ENCODE results near the gene PNPLA2.

PNPLA2 gene

DNA sequence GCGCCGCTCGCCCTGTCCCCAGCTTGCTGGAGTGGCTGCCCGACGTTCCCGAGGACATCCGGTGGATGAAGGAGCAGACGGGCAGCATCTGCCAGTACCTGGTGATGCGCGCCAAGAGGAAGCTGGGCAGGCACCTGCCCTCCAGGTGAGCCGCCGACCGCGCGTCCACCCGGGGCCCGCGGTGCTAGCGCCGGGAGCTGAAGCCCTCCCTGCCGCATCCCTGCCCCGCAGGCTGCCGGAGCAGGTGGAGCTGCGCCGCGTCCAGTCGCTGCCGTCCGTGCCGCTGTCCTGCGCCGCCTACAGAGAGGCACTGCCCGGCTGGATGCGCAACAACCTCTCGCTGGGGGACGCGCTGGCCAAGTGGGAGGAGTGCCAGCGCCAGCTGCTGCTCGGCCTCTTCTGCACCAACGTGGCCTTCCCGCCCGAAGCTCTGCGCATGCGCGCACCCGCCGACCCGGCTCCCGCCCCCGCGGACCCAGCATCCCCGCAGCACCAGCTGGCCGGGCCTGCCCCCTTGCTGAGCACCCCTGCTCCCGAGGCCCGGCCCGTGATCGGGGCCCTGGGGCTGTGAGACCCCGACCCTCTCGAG is 5.7 kb downstream of the PNPLA2 start:
- no peak for DNase-seq (ENCODE audit: insufficient read length, low spot score)
- TF ChIP-seq CTCF (IDR thresholded peaks at IDR 0.05; ENCODE audit: insufficient read depth, missing control alignments) = no peak
- FAIRE-seq = no peak

GRCh38 chr11:824942-825341 is 6.2 kb downstream of the PNPLA2 start:
- no peak for FAIRE-seq
- TF ChIP-seq CTCF (IDR thresholded peaks at IDR 0.05; ENCODE audit: insufficient read depth, missing control alignments) = no peak
- DNase-seq (ENCODE audit: insufficient read length, low spot score) = no peak

GRCh38 chr11:825366-826226 is 6.9 kb downstream of the PNPLA2 start:
- no peak for DNase-seq (ENCODE audit: insufficient read length, low spot score)
- FAIRE-seq = no peak

DNA sequence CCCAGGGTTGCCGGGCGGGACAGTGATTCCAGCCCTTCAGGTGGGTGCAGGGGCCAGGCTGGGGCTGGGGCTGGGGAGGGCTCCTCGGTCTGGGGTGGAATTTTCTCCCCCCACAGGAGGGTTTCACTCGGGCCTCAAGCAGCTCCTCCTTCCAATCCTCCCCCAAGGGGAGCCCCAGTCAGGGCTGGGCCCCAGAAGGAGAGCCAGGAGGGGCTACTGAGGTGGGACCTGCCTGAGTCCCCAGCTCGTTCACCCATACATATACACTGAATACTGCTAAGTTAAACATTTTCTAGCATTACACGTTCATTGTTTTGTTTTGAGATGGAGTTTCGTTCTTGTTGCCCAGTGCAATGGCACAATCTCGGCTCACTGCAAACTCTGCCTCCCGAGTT is 7.5 kb downstream of the PNPLA2 start:
- DNase-seq (ENCODE audit: insufficient read length, low spot score) (no peak), FAIRE-seq (no peak)
- no peak for TF ChIP-seq CTCF (IDR thresholded peaks at IDR 0.05; ENCODE audit: insufficient read depth, missing control alignments)

More at GRCh38 chr11:825366-826226, 6.9 kb downstream of the PNPLA2 start:
- TF ChIP-seq CTCF (IDR thresholded peaks at IDR 0.05; ENCODE audit: insufficient read depth, missing control alignments) = no peak

- TF ChIP-seq CTCF (IDR thresholded peaks at IDR 0.05; ENCODE audit: insufficient read depth, missing control alignments) = no peak
- FAIRE-seq = no peak
- DNase-seq (ENCODE audit: insufficient read length, low spot score) = no peak
Measured at GRCh38 chr11:826836-827145, 8.1 kb downstream of the PNPLA2 start.

GRCh38 chr11:827146-827896 is 8.6 kb downstream of the PNPLA2 start:
- TF ChIP-seq CTCF (IDR thresholded peaks at IDR 0.05; ENCODE audit: insufficient read depth, missing control alignments) = no peak
- no peak for FAIRE-seq
- no peak for DNase-seq (ENCODE audit: insufficient read length, low spot score)

DNA sequence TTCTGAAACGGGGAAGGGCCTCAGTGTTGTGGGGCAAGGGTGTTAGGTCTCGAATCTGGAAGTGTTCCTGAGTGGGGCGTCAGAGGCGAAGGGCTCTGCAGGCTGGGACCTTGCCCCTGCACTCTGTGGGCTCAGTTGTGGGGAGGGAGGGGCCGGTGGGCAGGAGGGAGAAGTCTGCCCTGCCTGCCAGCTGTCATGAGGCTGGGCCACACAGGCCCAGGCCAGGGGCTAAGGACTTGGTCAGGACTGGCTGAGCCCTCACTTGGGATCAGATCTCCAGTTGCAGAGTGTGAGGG is 9.1 kb downstream of the PNPLA2 start, which contains the start of gene CRACR2B:
TSS of gene CRACR2B (plus strand) at position 23 of the 296 bp plus-strand sequence. CDS start 689 bp downstream, outside the sequence.
- FAIRE-seq = no peak
- TF ChIP-seq CTCF (IDR thresholded peaks at IDR 0.05; ENCODE audit: insufficient read depth, missing control alignments) = no peak
- DNase-seq (ENCODE audit: insufficient read length, low spot score) = no peak
